ENCODE results near the gene AMOTL2.

The AMOTL2 gene

GRCh38 chr3:134338516-134339261 is 35.6 kb downstream of the AMOTL2 start:
- no peak for FAIRE-seq

GRCh38 chr3:134338201-134338512 is 36.1 kb downstream of the AMOTL2 start:
- FAIRE-seq (no peak), DNase-seq (ENCODE audit: extremely low spot score, insufficient read length, low read depth) (no peak)

More at GRCh38 chr3:134338516-134339261, 35.6 kb downstream of the AMOTL2 start:
- DNase-seq (ENCODE audit: extremely low spot score, insufficient read length, low read depth), result no peak

GRCh38 chr3:134337511-134338200 is 36.6 kb downstream of the AMOTL2 start:
- FAIRE-seq (no peak), DNase-seq (ENCODE audit: extremely low spot score, insufficient read length, low read depth) (no peak)

GRCh38 chr3:134337071-134337482 is 37.2 kb downstream of the AMOTL2 start:
- FAIRE-seq (no peak), DNase-seq (ENCODE audit: extremely low spot score, insufficient read length, low read depth) (no peak)

GRCh38 chr3:134336587-134336986 is 37.7 kb downstream of the AMOTL2 start:
- DNase-seq (ENCODE audit: extremely low spot score, insufficient read length, low read depth) (no peak), FAIRE-seq (no peak)

- DNase-seq (ENCODE audit: extremely low spot score, insufficient read length, low read depth) (no peak), FAIRE-seq (no peak)
Observed at GRCh38 chr3:134334901-134335280, 39.4 kb downstream of the AMOTL2 start.

- DNase-seq (ENCODE audit: extremely low spot score, insufficient read length, low read depth) (no peak), FAIRE-seq (no peak)
Observed at GRCh38 chr3:134334231-134334900, 39.9 kb downstream of the AMOTL2 start.

- no peak for FAIRE-seq
- no peak for DNase-seq (ENCODE audit: extremely low spot score, insufficient read length, low read depth)
Observed at GRCh38 chr3:134333522-134334181, 40.6 kb downstream of the AMOTL2 start.

GRCh38 chr3:134332344-134332743 is 41.9 kb downstream of the AMOTL2 start:
- DNase-seq (ENCODE audit: extremely low spot score, insufficient read length, low read depth) (no peak), FAIRE-seq (no peak)

- no peak for FAIRE-seq
Observed at GRCh38 chr3:134331811-134332199, 42.4 kb downstream of the AMOTL2 start.

GRCh38 chr3:134330883-134331810 is 43.1 kb downstream of the AMOTL2 start:
- DNase-seq (ENCODE audit: extremely low spot score, insufficient read length, low read depth), result no peak
- no peak for FAIRE-seq

More at GRCh38 chr3:134331811-134332199, 42.4 kb downstream of the AMOTL2 start:
- no peak for DNase-seq (ENCODE audit: extremely low spot score, insufficient read length, low read depth)

- no peak for FAIRE-seq
- DNase-seq (ENCODE audit: extremely low spot score, insufficient read length, low read depth), result no peak
Observed at GRCh38 chr3:134328846-134329245, 45.4 kb downstream of the AMOTL2 start.

GRCh38 chr3:134328147-134328591 is 46.1 kb downstream of the AMOTL2 start:
- DNase-seq (ENCODE audit: extremely low spot score, insufficient read length, low read depth) (no peak), FAIRE-seq (no peak)

GRCh38 chr3:134327594-134327975 is 46.7 kb downstream of the AMOTL2 start:
- FAIRE-seq (no peak), DNase-seq (ENCODE audit: extremely low spot score, insufficient read length, low read depth) (no peak)

- FAIRE-seq, result no peak
- DNase-seq (ENCODE audit: extremely low spot score, insufficient read length, low read depth), result no peak
Observed at GRCh38 chr3:134326760-134327593, 47.3 kb downstream of the AMOTL2 start.

- DNase-seq (ENCODE audit: extremely low spot score, insufficient read length, low read depth), result no peak
- no peak for FAIRE-seq
Observed at GRCh38 chr3:134326126-134326525, 48.1 kb downstream of the AMOTL2 start.

- no peak for FAIRE-seq
- DNase-seq (ENCODE audit: extremely low spot score, insufficient read length, low read depth), result no peak
Observed at GRCh38 chr3:134325706-134326105, 48.5 kb downstream of the AMOTL2 start.

- no peak for DNase-seq (ENCODE audit: extremely low spot score, insufficient read length, low read depth)
- no peak for FAIRE-seq
Observed at GRCh38 chr3:134325061-134325705, 49.1 kb downstream of the AMOTL2 start.

Data from GM18507 (cell line).